ENCODE measurements around the gene PKNOX2. TPM values are rescaled to one million over a fixed set of nuclear protein-coding genes. Genes with fewer than 3 reads are reported as not detected.

The PKNOX2 gene
- total RNA-seq, 6 experiments from 2014 or later = 0.09 to 0.31 (median 0.14) TPM

- Histone ChIP-seq H3K9me3 (no peaks in the 10 kb centered on the region), H3K27ac (no peak overlapping the region), H3K4me3 (no peak overlapping the region), H3K36me3 (no peaks in the 10 kb centered on the region), H3K4me1 (no peaks in the 10 kb centered on the region), H3K27me3 (no peaks in the 10 kb centered on the region)
- no peak for DNase-seq
- peak in 1 of 4 donors; percentile 17 for ATAC-seq
- TF ChIP-seq POLR2A (IDR thresholded peaks at IDR 0.05) = no peak
- TF ChIP-seq CTCF (IDR thresholded peaks at IDR 0.05) = no peak
- WGBS (ENCODE audit: insufficient coverage, low coverage, low lambda C conversion rate, missing lambda C conversion rate) = no CpG with 5 or more reads among the region's 17 CpGs
- intact Hi-C loops (cut with DNase I) = no loop called here
Measured at GRCh38 chr11:125314276-125315078, 149.9 kb downstream of the PKNOX2 start.

- Histone ChIP-seq H3K27ac (no peak overlapping the region), H3K36me3 (no peaks in the 10 kb centered on the region), H3K9me3 (no peaks in the 10 kb centered on the region), H3K4me3 (no peak overlapping the region), H3K27me3 (no peaks in the 10 kb centered on the region), H3K4me1 (no peaks in the 10 kb centered on the region)
- DNase-seq (no peak), ATAC-seq (peak in 1 of 4 donors; percentile 17)
- 44% methylated on average over 4 of the region's 7 CpGs for WGBS (ENCODE audit: insufficient coverage, low coverage, low lambda C conversion rate, missing lambda C conversion rate)
- TF ChIP-seq CTCF (IDR thresholded peaks at IDR 0.05) (no peak), POLR2A (IDR thresholded peaks at IDR 0.05) (no peak)
- intact Hi-C loops (cut with DNase I) = no loop called here
Measured at GRCh38 chr11:125315079-125315740, 150.7 kb downstream of the PKNOX2 start.

- Histone ChIP-seq H3K4me1 (no peaks in the 10 kb centered on the region), H3K9me3 (no peaks in the 10 kb centered on the region), H3K27ac (no peak overlapping the region), H3K27me3 (no peaks in the 10 kb centered on the region), H3K36me3 (no peaks in the 10 kb centered on the region), H3K4me3 (no peak overlapping the region)
- TF ChIP-seq POLR2A (IDR thresholded peaks at IDR 0.05) = no peak
- DNase-seq (no peak), ATAC-seq (no peak)
- WGBS (ENCODE audit: insufficient coverage, low coverage, low lambda C conversion rate, missing lambda C conversion rate) = 29% methylated on average over 2 of the region's 2 CpGs
- intact Hi-C loops (cut with DNase I) = no loop called here
Measured at GRCh38 chr11:125317416-125317815, 152.9 kb downstream of the PKNOX2 start.

GRCh38 chr11:125319649-125320048 lies 155.1 kb downstream of the PKNOX2 start:
- intact Hi-C loops (cut with DNase I) = no loop called here
- Histone ChIP-seq H3K27me3 (no peaks in the 10 kb centered on the region), H3K36me3 (no peaks in the 10 kb centered on the region), H3K9me3 (no peaks in the 10 kb centered on the region), H3K27ac (no peak overlapping the region), H3K4me1 (no peaks in the 10 kb centered on the region), H3K4me3 (no peak overlapping the region)
- WGBS (ENCODE audit: insufficient coverage, low coverage, low lambda C conversion rate, missing lambda C conversion rate) = 58% methylated on average over 1 of the region's 1 CpG
- ATAC-seq (no peak), DNase-seq (no peak)
- TF ChIP-seq POLR2A (IDR thresholded peaks at IDR 0.05) (no peak), CTCF (IDR thresholded peaks at IDR 0.05) (no peak)
